Gastrocnemius medialis (tissue), 4 donors: ENCODE results near the gene CACNA2D3.

ENCODE experiments used
- POLR2A ChIP-seq, 2 donors: fragments of 450-650 bp; IDR thresholded peaks; one replicate each; pipeline ENCODE4 v1.6.1; 2017; ENCODE audit warnings: antibody characterized with exemption in 2 of 2, mild to moderate bottlenecking in 2 of 2, moderate library complexity in 2 of 2
- TF ChIP-seq, protein P1 (sequence below), 5 experiments: fragments of 450-650 bp in 3 of 5; fragments of 200-600 bp in 2 of 5; sonication (generic) in 2 of 5; IDR thresholded peaks in 4 of 5; conservative IDR thresholded peaks in 1 of 5; 1 replicate in 4 of 5; 2 replicates in 1 of 5; pipeline ENCODE4 v1.5.1; 2016 to 2019; ENCODE audit warnings: antibody characterized with exemption in 5 of 5, mild to moderate bottlenecking in 3 of 5, moderate library complexity in 3 of 5

DNA sequence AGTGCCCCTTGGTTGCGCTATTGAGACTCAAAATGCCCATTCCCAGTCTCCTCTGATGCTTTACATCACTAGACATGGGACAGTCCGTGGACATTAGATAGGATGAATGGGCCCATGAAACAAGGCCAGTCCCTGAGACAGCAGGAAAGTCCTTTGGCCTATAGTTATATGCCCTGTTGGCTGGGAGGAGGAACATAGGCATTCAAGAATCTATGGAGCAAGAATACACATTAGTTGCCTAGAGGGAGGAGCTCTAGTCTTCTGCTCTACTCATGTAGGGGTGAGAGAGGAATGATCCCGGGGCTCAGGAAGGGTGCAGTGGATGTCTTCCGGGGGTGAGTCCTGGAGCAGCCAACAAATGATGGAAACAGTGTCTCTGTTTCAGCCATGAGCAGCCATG is 863.5 kb downstream of the CACNA2D3 start:
- TF ChIP-seq, protein P1, sequence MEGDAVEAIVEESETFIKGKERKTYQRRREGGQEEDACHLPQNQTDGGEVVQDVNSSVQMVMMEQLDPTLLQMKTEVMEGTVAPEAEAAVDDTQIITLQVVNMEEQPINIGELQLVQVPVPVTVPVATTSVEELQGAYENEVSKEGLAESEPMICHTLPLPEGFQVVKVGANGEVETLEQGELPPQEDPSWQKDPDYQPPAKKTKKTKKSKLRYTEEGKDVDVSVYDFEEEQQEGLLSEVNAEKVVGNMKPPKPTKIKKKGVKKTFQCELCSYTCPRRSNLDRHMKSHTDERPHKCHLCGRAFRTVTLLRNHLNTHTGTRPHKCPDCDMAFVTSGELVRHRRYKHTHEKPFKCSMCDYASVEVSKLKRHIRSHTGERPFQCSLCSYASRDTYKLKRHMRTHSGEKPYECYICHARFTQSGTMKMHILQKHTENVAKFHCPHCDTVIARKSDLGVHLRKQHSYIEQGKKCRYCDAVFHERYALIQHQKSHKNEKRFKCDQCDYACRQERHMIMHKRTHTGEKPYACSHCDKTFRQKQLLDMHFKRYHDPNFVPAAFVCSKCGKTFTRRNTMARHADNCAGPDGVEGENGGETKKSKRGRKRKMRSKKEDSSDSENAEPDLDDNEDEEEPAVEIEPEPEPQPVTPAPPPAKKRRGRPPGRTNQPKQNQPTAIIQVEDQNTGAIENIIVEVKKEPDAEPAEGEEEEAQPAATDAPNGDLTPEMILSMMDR (IDR thresholded peaks at IDR 0.05 in 4 of 5, conservative IDR thresholded peaks at IDR 0.05 in 1 of 5) = no peak
- no peak for TF ChIP-seq POLR2A (IDR thresholded peaks at IDR 0.05)
